ENCODE results near the gene RNF114.

Gene RNF114, protein sequence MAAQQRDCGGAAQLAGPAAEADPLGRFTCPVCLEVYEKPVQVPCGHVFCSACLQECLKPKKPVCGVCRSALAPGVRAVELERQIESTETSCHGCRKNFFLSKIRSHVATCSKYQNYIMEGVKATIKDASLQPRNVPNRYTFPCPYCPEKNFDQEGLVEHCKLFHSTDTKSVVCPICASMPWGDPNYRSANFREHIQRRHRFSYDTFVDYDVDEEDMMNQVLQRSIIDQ

DNA sequence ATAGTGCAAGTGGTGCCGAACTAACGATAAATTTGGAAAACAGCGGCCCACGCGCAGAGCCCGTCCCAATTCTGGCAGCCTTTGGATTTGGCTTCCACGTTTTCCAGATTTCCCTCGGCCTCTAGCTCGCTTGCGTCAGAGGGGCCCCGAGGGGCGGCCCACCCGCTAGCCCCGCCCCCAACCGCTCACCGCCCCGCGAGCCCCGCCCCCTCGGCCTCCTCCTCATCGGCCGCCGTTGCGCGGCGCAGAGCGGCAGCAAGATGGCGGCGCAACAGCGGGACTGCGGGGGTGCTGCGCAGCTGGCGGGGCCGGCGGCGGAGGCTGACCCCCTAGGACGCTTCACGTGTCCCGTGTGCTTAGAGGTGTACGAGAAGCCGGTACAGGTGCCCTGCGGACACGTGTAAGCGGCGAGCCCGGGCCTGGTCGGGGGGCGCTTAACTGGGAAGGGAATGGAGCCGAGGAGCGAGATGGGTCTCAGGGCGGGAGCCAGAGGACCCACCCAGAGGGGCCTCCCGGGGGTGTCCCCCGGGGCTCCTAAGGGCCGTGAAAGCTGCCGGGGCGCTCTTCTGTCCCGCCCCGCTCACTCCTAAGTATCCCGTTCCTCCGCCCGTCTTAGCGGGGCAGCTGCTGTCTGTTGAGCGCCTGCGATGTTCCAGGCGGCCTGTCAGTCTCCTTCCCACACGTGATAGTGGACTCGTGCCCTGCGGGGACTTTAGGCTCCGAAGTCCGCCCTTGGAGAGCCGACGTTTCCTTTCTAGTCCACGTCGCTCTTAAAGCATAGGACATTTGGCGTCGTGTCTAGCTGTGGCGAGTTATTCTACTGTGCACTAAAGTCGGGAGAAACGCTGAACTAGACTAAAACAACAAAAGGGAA lies at the start of gene RNF114:
Gene RNF114, plus strand, starts transcription at position 245 of the 874 bp plus-strand sequence. Its CDS starts 16 bp downstream, at position 261.
- no peaks in the 10 kb centered on the region for H3K9me3 Mint-ChIP-seq
- peak within 1 kb of the TSS; percentile 85 for H3K27ac Mint-ChIP-seq
- peaks cover 3% of the 10 kb centered on the region for H3K36me3 Mint-ChIP-seq
- no peaks in the 10 kb centered on the region for H3K27me3 Mint-ChIP-seq
- peak within 1 kb of the TSS; percentile 98 for H3K4me3 Mint-ChIP-seq
- peaks cover 47% of the 10 kb centered on the region for H3K4me1 Mint-ChIP-seq

DNA sequence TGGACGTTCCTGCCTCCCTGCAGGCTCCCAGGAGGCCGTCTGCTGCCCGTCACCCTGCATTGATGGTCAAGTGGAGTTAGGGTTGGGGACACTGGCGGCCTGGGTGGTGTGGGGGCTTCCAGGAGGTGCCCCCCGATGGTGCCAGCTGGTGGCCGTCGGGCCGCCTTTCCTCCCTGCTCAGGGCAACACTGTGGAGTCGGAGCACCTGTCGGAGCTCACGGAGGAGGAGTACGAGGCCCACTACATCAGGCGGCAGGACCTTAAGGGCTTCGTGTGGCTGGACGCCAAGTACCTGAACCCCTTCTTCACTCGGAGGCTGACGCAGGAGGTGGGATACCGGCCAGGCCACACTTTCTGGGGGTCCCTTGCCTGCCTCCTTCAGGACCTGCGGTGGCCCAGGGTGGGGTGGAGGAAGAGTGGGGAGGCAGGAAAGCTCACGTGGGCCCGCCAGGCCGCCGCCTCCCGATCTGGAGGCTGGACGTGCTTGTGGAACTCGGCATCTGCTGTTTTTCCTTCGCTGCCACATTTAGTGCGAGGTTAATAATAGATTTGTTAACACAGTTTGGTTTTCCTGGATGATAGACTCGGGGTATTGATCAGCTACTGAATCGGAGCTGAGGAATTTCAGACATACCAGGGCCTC lies 49.5 kb upstream of the RNF114 start:
- Mint-ChIP-seq H3K27ac (no peak overlapping the region), H3K36me3 (peaks cover 12% of the 10 kb centered on the region), H3K4me3 (no peak overlapping the region), H3K4me1 (peaks cover 5% of the 10 kb centered on the region), H3K27me3 (no peaks in the 10 kb centered on the region), H3K9me3 (no peaks in the 10 kb centered on the region)

DNA sequence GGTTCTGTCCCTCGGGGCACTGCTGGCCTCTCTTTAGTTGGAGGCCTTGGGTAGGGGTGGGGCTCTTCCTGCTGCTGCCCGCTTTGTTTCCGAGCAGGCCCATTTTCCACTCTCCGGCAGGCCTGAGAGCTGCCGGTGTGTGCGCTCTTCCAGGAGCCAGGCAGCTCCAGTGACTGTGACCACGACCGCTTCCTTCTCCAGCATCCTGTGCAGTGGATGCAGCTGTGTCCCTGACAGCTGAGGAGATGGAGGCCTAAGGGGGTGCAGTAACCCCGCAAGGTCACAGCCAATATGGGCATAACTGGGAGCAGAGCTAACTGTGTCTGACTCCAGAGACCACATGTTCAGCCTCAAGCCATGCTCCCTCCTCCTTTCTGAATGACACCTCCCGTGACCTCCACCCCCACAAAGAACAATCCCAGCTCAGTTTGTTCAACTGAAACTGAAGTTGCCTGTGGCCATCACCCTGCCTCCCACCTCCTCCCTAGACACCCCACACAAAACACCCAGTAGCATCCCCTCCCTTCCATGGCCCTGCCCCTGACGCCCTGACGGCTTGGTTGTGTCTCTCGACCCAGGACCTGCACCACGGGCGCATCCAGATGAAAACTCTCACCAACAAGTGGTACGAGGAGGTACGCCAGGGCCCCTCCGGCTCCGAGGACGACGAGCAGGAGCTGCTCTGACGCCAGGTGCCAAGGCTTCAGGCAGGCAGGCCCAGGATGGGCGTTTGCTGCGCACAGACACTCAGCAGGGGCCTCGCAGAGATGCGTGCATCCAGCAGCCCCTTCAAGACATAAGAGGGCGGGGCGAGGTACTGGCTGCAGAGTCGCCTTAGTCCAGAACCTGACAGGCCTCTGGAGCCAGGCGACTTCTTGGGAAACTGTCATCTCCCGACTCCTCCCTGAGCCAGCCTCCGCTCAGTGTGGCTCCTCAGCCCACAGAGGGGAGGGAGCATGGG lies 48.7 kb upstream of the RNF114 start:
- Mint-ChIP-seq H3K4me1 (peaks cover 5% of the 10 kb centered on the region), H3K36me3 (peaks cover 10% of the 10 kb centered on the region), H3K9me3 (no peaks in the 10 kb centered on the region), H3K4me3 (no peak overlapping the region), H3K27me3 (no peaks in the 10 kb centered on the region), H3K27ac (peak overlapping the region; percentile 84)

DNA sequence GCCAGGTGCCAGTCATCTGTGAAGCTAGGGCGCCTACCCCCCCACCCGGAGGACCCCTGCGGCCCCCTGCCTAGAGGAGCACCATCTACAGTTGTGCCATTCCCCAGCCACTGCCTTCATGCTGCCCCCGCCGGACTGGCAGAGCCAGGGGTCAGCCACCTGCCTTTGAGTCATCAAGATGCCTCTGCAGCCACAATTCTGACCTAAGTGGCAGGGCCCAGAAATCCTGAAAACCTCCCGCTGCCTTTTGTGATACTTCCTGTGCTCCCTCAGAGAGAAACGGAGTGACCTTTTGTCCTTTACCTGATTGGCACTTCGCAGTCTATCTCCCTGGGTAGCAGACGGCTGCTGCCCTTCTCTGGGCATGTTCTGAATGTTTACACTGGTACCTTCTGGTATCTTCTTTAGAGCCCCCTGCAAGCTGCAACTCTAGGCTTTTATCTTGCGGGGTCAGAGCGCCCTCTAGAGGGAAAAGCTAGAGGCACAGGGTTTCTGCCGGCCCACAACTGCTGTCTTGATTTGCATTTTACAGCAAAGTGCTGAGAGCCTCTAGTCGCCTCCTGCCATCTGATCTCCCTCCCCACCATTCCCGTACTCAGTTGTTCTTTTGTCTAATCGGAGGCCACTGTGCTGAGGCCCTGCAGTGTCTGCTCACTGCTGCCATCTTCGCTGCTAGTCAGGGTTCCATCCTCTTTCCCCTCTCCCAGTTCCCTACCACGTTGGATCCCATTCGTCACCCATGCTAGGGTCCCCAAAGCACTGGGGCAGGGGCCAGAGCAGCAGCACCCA lies 47.8 kb upstream of the RNF114 start:
- H3K27ac Mint-ChIP-seq: no peak overlapping the region
- no peak overlapping the region for H3K4me3 Mint-ChIP-seq
- peaks cover 10% of the 10 kb centered on the region for H3K36me3 Mint-ChIP-seq
- H3K4me1 Mint-ChIP-seq: peaks cover 10% of the 10 kb centered on the region
- no peaks in the 10 kb centered on the region for H3K27me3 Mint-ChIP-seq
- H3K9me3 Mint-ChIP-seq: no peaks in the 10 kb centered on the region

DNA sequence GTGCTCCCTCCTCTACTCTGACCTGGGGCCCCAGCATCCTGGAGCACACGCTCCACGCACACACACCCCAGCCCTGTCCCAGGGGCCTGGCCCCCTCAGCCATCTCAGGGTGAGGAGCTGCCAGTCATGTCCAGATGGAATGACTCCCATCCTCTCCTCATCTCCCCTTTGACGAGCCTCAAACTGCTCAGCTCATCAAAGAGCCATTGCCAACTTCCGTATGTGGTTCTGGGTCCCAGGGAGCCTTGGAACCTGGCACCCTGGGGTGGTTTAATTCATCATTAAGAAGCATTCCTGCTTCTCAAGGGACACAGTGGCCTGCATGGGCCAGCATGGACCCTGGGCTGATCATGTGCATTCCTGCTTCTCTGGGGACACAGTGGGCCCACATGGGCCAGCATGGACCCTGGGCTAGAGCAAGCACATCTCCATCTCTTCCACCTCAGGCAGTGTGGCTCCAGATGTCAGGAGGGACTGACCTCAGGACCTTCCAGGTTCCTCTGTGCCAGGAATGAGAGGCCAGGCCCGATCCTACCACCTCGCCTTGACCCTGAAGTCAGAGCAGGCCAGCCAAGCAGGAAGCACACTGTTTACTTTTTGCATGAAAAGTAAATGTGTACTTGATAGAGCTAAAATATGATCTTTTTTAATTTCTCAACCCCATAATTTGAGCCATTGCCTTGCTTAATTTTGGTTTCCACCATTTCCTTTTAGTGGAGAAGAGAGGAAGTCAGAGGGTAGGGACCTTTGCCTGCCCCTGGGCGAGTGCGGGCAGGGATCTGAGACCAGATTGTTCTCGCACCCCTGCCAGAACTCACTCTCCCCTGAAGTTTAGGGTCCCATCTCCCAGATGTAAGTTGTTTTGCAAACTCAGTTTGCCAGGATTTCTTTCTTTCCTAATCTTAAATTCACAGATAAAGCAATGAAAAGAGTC lies 46.9 kb upstream of the RNF114 start:
- no peak overlapping the region for H3K4me3 Mint-ChIP-seq
- peaks cover 19% of the 10 kb centered on the region for H3K4me1 Mint-ChIP-seq
- H3K27ac Mint-ChIP-seq: no peak overlapping the region

DNA sequence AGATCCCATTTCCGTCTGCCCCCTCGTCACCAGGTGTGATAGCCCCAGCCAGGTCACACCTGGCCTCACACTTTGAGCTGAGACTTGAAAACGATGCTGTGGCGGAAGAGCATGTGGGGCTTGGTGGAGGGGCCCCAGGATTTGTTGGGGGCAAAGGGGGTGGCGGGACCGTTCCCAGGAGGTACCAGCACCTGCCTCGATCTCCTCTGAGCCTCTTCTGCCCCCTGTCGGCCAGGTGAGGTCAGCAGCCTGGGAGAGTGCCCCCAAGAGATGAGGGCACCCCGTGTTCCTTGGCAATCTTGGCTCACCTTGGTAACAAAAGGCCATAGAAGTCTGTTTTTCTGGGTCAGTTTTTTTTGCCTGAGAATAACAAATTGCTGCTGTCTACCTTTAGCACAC lies 46.3 kb upstream of the RNF114 start:
- H3K27me3 Mint-ChIP-seq: no peaks in the 10 kb centered on the region
- peaks cover 19% of the 10 kb centered on the region for H3K4me1 Mint-ChIP-seq
- H3K4me3 Mint-ChIP-seq: no peak overlapping the region
- no peak overlapping the region for H3K27ac Mint-ChIP-seq
- no peaks in the 10 kb centered on the region for H3K9me3 Mint-ChIP-seq
- H3K36me3 Mint-ChIP-seq: peaks cover 10% of the 10 kb centered on the region

More for the DNA sequence above, 46.9 kb upstream of the RNF114 start:
- Mint-ChIP-seq H3K9me3 (no peaks in the 10 kb centered on the region), H3K27me3 (no peaks in the 10 kb centered on the region), H3K36me3 (peaks cover 10% of the 10 kb centered on the region)

DNA sequence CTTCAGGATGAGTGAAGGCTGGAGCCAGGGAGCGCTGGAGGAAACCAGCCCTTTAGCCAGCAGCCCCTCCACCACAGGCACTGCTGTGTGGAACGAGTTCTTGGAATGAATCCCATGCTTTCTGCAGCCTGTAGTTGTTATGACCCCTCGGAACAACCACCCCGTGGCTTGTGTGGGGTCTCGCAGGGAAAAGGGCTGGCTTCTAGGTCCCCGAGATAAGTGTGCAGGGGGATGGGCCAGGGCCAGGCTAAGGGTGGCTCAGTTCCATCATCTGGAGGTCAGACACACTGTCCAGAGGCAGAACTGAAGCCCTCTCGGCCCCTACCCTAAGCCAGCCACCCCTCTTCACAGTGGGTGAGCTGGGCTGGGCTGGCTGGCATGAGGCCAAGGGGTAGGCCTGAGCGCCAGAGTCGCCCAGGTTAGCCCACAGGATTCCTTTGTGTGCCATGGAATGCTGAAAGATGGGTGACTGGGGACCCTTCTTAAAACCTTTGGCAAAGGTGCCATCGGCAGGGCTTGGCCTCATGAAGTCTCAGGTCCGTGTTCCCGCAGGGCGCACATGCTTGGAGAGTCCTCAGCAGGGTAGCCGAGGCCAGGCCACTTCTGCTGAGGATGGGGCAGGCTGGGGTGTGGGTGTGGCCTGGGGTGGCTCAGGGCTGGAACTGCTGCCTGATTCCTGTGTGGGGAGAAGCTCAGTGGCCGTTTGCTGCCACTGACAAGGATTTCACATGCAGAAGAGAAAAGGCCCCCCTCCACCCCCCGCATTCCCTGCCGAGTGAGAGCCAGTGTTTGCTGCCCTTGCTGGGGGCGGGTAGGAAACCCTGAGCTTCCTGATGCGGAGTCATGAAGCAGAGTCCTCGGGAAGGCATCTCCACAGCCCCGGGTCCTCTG lies 45.5 kb upstream of the RNF114 start:
- Mint-ChIP-seq H3K4me3 (no peak overlapping the region), H3K27me3 (no peaks in the 10 kb centered on the region), H3K27ac (no peak overlapping the region), H3K4me1 (peaks cover 19% of the 10 kb centered on the region), H3K9me3 (no peaks in the 10 kb centered on the region), H3K36me3 (peaks cover 10% of the 10 kb centered on the region)

DNA sequence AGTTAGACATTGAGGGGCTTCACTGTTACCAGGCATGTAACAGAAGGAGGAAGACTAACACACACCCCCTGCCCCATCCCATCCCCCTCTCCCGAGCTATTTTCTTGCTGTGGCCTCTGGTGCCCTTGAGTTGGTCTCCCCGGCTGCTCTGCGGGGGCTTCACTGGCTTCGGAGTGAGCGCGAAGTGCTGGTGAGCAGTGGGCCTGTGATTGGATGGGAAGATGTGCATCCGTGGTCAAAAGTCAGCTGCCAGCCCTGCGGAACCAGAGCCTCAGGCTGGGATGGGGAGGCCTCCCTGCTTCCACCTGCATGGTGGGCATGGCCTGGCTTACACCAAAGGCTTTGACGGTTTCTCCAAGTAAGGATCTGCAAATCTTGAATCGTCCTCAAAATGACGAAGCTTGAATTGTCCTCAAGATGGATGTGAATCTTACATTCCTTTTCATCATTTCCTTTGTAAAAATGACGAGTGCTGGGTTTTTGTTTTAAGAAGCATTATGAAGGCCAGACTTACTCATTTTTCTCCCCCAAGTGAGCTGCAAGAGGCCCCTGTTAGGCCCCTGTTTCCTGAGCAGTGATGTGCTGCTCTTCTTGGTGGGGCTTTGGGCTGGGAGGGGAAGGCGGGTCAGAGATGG lies 44.6 kb upstream of the RNF114 start:
- peaks cover 19% of the 10 kb centered on the region for H3K4me1 Mint-ChIP-seq
- H3K27me3 Mint-ChIP-seq: no peaks in the 10 kb centered on the region
- no peak overlapping the region for H3K27ac Mint-ChIP-seq
- H3K4me3 Mint-ChIP-seq: no peak overlapping the region
- peaks cover 10% of the 10 kb centered on the region for H3K36me3 Mint-ChIP-seq
- H3K9me3 Mint-ChIP-seq: no peaks in the 10 kb centered on the region

DNA sequence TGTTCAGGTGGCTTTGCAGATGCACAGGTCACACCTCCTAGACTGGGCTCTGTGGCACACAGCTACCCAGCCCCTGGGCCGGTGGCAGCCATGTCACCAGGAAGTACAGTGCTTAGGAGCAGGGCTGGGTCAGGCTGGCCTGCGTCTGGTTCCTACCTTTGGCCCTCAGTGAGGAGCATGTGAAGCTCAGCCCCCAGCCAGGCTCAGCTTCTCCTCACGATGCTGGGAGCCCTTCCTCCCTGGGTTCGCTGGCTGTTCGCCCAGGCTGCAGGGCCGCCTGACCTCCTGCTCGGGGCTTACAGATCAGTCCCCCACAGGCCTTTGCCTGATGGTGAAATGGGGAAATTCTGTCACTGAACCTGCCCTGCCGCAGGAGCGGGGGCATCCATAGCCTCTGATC lies 43.9 kb upstream of the RNF114 start:
- Mint-ChIP-seq H3K27ac (no peak overlapping the region), H3K4me3 (no peak overlapping the region), H3K36me3 (peaks cover 10% of the 10 kb centered on the region), H3K27me3 (no peaks in the 10 kb centered on the region), H3K9me3 (no peaks in the 10 kb centered on the region), H3K4me1 (peaks cover 19% of the 10 kb centered on the region)

DNA sequence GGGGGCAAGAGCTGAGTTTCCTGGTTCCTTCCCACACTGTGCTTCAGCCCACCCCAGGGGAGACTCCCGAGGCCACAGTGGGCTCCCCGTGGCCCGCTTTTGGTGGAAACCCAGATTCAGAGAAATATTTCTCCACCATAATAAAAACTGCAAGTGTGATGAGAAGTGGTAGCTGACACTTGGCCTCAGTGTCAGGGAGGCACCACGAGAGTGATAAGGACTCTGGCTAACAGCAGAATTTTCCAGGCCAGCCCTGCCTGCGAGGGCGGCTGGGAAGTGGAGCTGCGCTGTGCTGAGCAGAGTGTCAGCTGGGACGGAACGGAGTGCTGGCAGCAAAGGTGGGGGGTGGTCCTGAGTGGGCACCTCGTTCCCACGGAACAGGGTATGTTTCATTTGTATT lies 43.4 kb upstream of the RNF114 start:
- Mint-ChIP-seq H3K36me3 (peaks cover 8% of the 10 kb centered on the region), H3K4me1 (peaks cover 19% of the 10 kb centered on the region), H3K9me3 (no peaks in the 10 kb centered on the region), H3K4me3 (no peak overlapping the region), H3K27ac (no peak overlapping the region), H3K27me3 (no peaks in the 10 kb centered on the region)

DNA sequence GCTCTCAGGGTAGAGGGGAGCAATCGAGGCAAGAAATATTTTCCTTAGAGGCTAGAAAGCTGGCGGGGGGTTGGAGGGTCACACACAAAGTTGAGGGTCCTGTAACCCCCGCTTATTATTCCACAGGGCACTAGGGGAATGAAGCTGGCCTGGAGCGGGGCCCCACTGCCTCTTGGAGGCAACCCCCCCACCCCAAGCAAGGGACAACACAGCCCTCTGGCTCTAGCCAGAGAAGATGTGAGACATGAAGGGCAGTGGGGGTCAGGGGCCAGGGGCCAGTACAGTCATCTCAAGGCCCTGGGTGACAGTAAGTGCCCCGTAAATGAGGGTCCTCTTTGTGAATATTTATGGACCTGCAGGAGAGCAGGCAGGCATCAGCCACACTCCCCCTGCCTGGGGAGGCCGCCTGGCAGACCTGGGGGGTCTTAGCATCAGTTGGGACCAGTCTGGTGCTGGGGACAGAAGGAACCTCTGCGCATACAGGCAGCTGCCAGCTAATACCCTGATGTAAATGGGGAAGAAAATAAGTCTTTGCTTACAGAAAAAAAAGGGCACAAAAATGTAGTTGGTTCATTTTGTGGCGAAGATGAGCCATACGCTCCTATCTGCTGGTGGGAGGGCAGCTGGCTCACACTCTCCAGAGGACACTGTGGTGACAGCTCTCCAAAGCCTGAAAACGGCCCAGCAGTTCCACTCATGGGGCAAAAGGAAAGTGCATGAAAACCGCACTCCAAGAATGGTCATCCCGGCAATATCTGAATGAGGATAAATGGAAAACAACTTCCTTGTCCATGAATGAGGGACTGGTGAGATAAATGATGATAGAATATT lies 42.7 kb upstream of the RNF114 start:
- Mint-ChIP-seq H3K9me3 (no peaks in the 10 kb centered on the region), H3K36me3 (peaks cover 5% of the 10 kb centered on the region), H3K4me1 (peaks cover 17% of the 10 kb centered on the region), H3K27me3 (no peaks in the 10 kb centered on the region), H3K4me3 (no peak overlapping the region), H3K27ac (no peak overlapping the region)

DNA sequence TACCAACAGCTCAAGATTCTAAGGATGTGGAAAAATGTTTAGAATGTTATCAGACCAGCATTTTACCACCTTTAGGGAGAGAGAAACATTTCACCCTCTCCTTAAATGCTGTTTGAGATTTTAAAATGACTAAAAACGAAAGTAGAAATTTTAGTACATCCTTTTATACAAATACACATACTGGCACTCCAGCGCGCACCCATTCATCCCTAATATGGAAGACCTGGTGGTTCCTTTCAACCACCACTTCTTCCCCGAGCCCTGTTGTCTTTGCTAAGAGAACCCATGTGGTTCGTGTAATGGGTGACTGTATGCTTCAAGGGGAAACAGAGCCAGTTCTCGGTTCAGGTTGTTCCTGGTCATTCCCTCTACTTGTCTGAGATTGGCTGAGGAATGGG lies 42.1 kb upstream of the RNF114 start:
- Mint-ChIP-seq H3K27me3 (no peaks in the 10 kb centered on the region), H3K9me3 (no peaks in the 10 kb centered on the region), H3K4me3 (no peak overlapping the region), H3K4me1 (peaks cover 14% of the 10 kb centered on the region), H3K27ac (no peak overlapping the region), H3K36me3 (peaks cover 2% of the 10 kb centered on the region)
